Urothelium cell line (cell line): ENCODE data around the gene FAM117A.

ENCODE experiments used
- DNase-seq: peaks from one replicate; pipeline ENCODE4 v3.0.0; 2011; ENCODE audit warnings: low spot score, mixed read lengths
- FAIRE-seq: peaks from 2 replicates; lab custom pipeline; 2011; peaks lifted over from hg19 to GRCh38; lab: Jason Lieb, UNC

Gene FAM117A

GRCh38 chr17:49763735-49764558 is at the start of gene FAM117A:
Gene FAM117A (minus strand): TSS chr17:49764131. CDS start chr17:49764087, 44 bp downstream.
- FAIRE-seq: peak; percentile 32
- DNase-seq: peak; percentile 99

- FAIRE-seq (no peak), DNase-seq (no peak)
Observed at GRCh38 chr17:49809056-49809455, 45.1 kb upstream of the FAM117A start.

GRCh38 chr17:49798738-49799137 is 34.8 kb upstream of the FAM117A start:
- DNase-seq (no peak), FAIRE-seq (no peak)

- FAIRE-seq: no peak
- no peak for DNase-seq
Observed at GRCh38 chr17:49798182-49798581, 34.3 kb upstream of the FAM117A start.

- FAIRE-seq (no peak), DNase-seq (no peak)
Observed at GRCh38 chr17:49795372-49795771, 31.4 kb upstream of the FAM117A start.

GRCh38 chr17:49793309-49793708 is 29.4 kb upstream of the FAM117A start:
- DNase-seq (no peak), FAIRE-seq (no peak)

GRCh38 chr17:49789243-49789578 is 25.3 kb upstream of the FAM117A start:
- no peak for DNase-seq
- FAIRE-seq: no peak

GRCh38 chr17:49788478-49789242 is 24.7 kb upstream of the FAM117A start, which contains the start of gene KAT7:
Gene KAT7 (plus strand): TSS chr17:49788681. CDS start chr17:49788835, 154 bp downstream.
- FAIRE-seq (peak; percentile 79), DNase-seq (peak; percentile 99)

- DNase-seq (no peak), FAIRE-seq (no peak)
Observed at GRCh38 chr17:49787884-49788477, 24.1 kb upstream of the FAM117A start.

GRCh38 chr17:49784636-49785035 is 20.7 kb upstream of the FAM117A start:
- no peak for FAIRE-seq

GRCh38 chr17:49783791-49784190 is 19.9 kb upstream of the FAM117A start:
- DNase-seq (no peak), FAIRE-seq (no peak)

More at GRCh38 chr17:49784636-49785035, 20.7 kb upstream of the FAM117A start:
- no peak for DNase-seq

GRCh38 chr17:49783071-49783715 is 19.3 kb upstream of the FAM117A start:
- DNase-seq (no peak), FAIRE-seq (no peak)

GRCh38 chr17:49779739-49780231 is 15.9 kb upstream of the FAM117A start:
- FAIRE-seq: no peak

GRCh38 chr17:49779156-49779738 is 15.3 kb upstream of the FAM117A start:
- FAIRE-seq (no peak), DNase-seq (no peak)

More at GRCh38 chr17:49779739-49780231, 15.9 kb upstream of the FAM117A start:
- peak; percentile 37 for DNase-seq

- DNase-seq (no peak), FAIRE-seq (no peak)
Observed at GRCh38 chr17:49777563-49777962, 13.6 kb upstream of the FAM117A start.

- DNase-seq (no peak), FAIRE-seq (no peak)
Observed at GRCh38 chr17:49776551-49777300, 12.8 kb upstream of the FAM117A start.

- DNase-seq (no peak), FAIRE-seq (no peak)
Observed at GRCh38 chr17:49775546-49776260, 11.8 kb upstream of the FAM117A start.

- FAIRE-seq (no peak), DNase-seq (no peak)
Observed at GRCh38 chr17:49766918-49767530, 3.1 kb upstream of the FAM117A start.
